CD1c-positive myeloid dendritic cell (primary cell): ENCODE data around the gene TRIP6.

ENCODE experiments used
- DNase-seq: peaks from one replicate; pipeline ENCODE4 v3.0.0-alpha.2; 2016; ENCODE audit errors: extremely low spot score

TRIP6 gene

GRCh38 chr7:100890653-100891567 lies 23.7 kb downstream of the TRIP6 start:
- no peak for DNase-seq

GRCh38 chr7:100891568-100892247 lies 24.5 kb downstream of the TRIP6 start:
- DNase-seq, result no peak

- no peak for DNase-seq
These were observed 25.5 kb downstream of the TRIP6 start for GRCh38 chr7:100892364-100893317.

GRCh38 chr7:100893318-100893895 lies 26.2 kb downstream of the TRIP6 start:
- no peak for DNase-seq

- no peak for DNase-seq
These were observed 26.9 kb downstream of the TRIP6 start for GRCh38 chr7:100893910-100894721.

- DNase-seq, result peak; percentile 48
These were observed 27.9 kb downstream of the TRIP6 start for GRCh38 chr7:100894860-100895700.

GRCh38 chr7:100895701-100895955 lies 28.4 kb downstream of the TRIP6 start, which contains the start of gene ACHE:
ACHE (minus strand) TSS chr7:100895888; CDS start chr7:100894232, 1,656 bp downstream.
- no peak for DNase-seq

GRCh38 chr7:100895956-100896731 lies 29.0 kb downstream of the TRIP6 start:
- peak; percentile 35 for DNase-seq

GRCh38 chr7:100896732-100897608 lies 29.8 kb downstream of the TRIP6 start:
- peak; percentile 73 for DNase-seq

- DNase-seq, result no peak
These were observed 30.7 kb downstream of the TRIP6 start for GRCh38 chr7:100897772-100898454.

GRCh38 chr7:100899432-100899831 lies 32.2 kb downstream of the TRIP6 start:
- no peak for DNase-seq

- no peak for DNase-seq
These were observed 33.8 kb downstream of the TRIP6 start for GRCh38 chr7:100900978-100901377.

- no peak for DNase-seq
These were observed 34.7 kb downstream of the TRIP6 start for GRCh38 chr7:100901921-100902332.

- no peak for DNase-seq
These were observed 35.5 kb downstream of the TRIP6 start for GRCh38 chr7:100902638-100903037.

GRCh38 chr7:100908512-100908911 lies 41.3 kb downstream of the TRIP6 start:
- no peak for DNase-seq

- DNase-seq, result peak; percentile 82
These were observed 43.3 kb downstream of the TRIP6 start for GRCh38 chr7:100910443-100910842.

GRCh38 chr7:100911484-100911883 lies 44.3 kb downstream of the TRIP6 start:
- DNase-seq, result no peak
